DMS53 treated with DMSO at 0.1 percent for 48 hours (cell line): ENCODE data around the gene EPHB2.

Experiments
- DNase-seq: peaks from one replicate; lab custom pipeline; 2025; ENCODE audit not compliant: unreplicated experiment; lab: John Stamatoyannopoulos, UW

The EPHB2 gene

DNA sequence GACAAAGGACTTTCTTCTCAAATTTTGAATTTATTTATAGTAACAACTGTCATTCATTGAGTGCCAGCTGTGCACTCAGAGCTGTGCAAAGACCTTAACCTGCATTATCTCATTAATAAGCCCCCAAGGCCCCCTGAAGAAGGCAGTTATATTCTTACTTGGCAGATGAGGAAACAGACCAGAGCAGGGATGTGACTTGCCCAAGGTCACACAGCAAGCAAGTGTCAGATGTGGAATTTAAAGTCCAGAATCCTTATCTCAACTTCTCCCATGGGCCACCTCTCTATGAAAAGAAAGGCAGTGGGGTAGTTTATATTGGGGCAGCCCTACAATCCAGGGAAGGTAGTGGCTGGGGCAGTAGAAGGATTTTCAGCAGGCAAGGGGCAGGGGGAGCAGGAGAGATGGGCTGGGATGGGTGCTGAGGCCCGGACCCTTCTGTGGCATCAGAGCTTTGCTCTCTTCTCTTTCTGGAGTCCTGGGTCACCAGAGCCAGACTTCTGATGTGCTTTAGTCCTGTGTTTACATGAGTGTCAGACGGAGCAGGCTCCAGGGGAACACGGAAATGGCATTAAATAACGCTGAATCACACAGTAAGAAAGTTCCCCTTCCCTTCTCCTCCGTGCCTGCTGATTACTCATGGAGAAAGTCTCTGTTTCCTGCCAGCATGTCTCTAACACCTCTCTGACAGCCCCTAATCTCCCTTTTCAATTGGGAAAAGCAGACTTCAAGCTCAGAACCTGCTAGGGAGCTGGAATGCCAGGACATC, 39.5 kb downstream of the EPHB2 start:
- peak; percentile 96 for DNase-seq

DNA sequence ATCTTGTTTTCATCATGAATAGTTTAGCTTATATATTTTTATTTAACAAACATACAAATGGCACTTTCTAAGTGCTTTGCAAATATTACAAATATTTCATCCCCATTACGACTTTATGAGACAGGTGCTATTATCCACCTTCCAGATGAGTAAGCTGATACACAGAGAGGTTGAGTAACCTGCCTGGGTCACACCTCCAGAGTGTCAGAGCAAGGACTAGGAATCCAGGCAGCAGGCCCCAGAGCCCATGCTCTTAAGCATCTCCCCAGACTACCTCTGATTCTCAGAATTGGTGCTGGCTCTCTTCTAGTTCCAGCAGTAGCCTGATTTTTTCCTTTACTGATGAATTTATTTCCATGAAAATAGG, 40.0 kb downstream of the EPHB2 start:
- DNase-seq = peak; percentile 96

DNA sequence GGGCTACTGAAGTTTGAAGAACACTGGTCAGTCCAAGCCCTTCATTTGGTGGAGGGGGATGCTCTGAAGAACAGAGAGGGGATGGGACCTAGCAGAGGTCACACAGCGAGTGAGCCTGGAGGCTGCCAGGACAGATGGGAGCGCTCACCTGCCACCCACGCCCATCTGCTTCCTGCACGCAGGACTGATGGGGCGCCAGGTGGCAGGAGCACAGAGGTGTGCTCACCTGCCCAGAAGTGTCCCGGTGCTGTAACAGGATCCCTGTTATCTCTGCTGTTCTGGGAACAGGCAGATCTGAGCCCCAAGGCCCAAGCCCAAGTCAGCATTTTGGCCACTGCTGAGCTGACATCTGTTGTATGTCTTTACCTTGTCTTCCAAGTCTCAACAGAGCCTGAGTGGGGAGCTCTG, 40.5 kb downstream of the EPHB2 start:
- DNase-seq = peak; percentile 95

DNA sequence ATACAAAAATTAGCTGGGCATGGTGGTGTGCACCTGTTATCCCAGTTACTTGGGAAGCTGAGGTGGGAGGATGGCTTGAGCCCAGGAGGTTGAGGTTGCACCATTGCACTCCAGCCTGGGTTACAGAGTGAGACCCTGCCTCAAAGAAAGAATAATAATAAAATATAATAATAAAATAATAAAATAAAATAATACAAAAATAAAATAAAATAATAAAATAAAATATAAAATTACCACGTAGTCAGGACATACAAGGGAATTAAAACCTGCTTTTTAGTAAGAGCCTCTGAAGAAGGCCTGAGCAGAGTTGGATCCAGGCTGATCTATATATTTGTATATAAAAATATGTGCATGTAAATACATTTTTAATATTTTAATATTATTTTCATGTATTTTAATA, 41.7 kb downstream of the EPHB2 start:
- DNase-seq = no peak

DNA sequence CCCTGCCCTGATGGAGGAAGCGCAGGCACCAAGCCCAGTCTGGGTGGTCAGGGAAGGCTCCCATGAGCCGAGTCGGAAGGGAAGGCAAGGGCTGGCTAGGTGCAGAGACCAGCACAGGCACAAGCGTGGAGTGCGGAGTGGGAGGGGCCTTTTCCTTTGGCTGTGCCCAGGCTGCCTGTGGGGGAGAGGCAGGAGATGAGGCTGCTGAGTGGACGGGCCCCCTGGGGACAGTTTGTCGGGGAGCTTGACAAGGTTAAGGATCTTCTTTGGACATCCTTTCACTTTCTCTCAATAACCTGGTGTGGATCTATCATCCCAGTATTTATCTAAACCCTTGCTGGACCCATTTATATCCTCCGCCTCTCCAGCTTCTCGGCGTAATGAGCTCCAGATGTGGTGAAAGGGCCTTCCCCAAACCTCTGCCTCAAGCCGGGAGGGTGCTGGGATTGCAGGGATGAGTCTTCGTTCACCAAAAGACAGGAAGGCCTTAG, 42.9 kb downstream of the EPHB2 start:
- no peak for DNase-seq

DNA sequence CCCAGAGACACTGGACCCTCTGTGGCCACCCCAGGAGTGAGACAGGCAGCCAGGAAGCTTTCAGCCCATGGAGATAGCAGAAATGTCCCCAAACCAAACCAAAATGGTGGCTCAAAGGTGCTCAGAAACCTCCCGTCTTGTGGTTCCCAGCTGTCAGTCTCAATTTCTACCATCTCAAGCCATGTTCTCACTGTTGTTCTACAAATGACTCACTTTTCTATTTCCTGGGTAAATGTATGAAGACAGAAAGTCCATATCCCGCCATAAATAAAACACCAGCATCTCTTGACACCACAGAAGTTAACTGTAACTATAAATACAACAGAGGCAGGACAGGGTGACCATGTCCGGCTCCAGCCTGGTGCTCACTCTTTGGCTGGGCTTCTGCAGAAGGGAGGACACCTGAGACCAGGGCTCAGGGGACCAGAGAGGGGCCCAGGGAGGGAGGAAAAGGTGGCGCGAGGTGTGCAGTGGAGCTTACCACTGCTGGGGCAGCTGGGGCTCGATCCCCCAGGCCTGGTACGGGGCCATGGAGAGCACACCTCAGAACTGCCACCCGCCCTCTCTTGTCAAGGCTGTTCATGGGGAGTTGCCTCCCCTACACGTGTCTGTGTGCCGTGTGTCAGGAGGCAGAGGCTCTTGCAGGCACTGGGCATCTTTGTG, 43.6 kb downstream of the EPHB2 start:
- DNase-seq = no peak

DNA sequence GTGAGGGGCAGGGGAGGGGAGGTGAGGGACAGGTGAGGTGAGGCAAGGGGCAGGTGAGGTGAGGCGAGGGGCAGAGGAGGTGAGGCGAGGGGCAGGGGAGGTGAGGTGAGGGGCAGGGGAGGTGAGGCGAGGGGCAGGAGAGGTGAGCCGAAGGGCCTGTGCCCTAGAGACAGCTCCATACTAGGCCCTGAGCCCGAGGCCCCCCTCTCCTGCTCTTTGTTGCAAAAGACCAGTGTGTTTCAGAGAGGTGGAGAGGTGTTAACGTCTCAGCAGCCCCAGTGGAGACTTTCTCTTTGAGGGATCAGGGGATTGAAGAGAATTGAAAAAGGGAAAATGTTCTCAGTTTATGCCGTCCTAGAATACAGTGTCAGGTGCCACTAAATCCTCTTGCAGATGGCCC, 44.2 kb downstream of the EPHB2 start:
- no peak for DNase-seq

DNA sequence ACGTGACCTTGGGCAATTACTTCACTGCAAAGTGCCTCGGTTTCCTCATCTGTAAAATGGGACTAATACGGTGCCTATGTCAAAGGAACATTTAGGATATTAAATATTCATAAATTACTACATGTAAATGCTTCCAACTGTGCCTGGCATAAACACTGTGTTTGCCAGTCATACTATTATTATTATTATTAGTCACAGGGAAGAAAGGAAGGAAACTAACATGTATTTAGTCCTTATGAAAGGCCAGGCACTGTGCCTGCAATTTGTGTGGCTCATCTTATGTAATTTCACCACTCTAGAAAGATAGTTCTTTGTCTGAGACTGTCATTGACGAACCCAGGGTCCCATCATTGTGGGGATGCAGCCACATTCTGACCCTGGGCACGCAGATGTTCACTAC, 45.0 kb downstream of the EPHB2 start:
- no peak for DNase-seq

DNA sequence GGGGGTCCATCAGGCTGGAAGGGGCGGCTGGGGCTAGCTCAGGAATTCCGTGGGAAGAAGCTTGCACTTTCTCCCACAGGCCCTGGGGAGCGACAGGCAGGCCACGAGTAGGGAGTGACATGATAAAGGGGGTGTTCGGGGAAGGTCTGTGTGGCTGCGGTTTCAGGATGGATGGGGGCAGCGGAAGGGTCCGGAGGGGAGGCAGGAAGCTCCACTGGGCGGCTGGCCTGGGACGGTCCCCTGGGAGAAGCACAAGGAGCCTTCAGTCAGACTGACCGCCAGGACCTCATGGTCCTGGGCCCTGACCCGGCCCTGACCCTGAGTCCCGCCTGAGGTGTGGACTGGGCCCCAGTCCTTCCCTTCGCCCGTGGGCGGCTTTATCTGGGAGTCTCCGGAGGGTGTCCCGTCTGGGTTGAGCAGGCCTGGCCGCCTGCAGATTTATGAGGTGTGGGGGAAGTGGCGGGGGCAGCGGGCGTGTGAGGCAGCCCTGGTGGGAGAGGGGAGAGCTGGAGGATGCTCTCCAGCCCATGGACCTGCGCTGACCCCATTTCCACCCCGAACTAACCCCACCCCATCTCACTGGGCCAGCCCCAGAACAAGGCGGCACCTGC, 45.6 kb downstream of the EPHB2 start:
- no peak for DNase-seq

DNA sequence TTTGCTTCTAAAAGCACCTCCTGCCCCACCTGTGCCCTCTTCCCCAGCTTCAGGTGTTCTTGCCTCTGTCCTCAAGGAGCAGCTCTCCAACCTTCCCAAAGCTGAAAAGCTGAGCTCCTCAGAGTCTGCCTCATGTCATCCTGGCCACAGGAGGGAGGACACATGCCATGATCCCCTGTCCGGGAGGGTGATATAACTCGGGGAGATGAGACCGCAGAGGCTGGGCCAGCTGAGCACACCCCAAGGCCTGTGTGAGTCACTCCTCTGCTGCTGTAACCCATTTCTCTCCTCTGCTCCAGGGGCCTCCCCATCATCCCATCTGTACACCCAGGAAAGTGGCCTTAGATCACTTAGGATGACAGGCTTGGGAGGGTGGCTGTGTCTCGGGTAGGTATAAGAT, 49.8 kb downstream of the EPHB2 start:
- no peak for DNase-seq

DNA sequence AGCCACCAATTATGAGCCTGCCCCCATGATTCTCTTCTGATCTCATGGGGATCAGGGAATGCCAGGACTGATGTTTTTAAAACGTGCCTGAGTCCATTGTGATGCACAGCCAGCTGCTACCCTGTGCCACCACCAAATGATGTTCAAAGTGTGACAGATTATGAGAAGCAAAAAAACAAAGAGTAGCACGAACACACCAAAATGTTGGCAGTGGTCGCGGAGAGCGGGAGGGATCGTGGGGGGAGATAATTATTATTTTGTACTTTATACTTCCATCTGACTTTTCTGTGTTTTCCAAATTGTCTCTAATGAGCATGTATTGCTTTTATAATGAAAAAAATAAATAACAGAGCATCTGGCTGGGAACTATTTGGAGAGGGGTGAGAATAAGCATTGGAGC, 50.5 kb downstream of the EPHB2 start:
- no peak for DNase-seq

DNA sequence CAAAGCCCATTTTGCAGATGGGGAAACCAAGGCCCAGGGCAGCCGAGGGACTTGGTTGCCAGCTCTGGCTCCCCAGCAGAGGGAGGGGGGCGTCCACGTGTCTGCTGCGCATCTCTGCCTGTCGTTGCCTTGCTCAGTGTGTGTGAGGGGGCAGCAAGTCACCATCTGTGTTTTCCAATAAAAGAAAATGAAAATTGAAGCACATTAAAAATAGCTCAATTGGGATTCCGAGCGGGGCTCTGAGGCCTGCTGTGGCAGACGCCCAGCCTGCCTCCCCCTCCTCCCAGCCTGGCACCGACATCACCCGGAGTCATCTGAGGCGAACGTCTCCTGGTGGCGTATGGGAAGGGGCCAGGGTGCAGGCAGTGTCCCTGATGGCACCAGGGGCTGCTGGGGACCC, 51.2 kb downstream of the EPHB2 start:
- no peak for DNase-seq

DNA sequence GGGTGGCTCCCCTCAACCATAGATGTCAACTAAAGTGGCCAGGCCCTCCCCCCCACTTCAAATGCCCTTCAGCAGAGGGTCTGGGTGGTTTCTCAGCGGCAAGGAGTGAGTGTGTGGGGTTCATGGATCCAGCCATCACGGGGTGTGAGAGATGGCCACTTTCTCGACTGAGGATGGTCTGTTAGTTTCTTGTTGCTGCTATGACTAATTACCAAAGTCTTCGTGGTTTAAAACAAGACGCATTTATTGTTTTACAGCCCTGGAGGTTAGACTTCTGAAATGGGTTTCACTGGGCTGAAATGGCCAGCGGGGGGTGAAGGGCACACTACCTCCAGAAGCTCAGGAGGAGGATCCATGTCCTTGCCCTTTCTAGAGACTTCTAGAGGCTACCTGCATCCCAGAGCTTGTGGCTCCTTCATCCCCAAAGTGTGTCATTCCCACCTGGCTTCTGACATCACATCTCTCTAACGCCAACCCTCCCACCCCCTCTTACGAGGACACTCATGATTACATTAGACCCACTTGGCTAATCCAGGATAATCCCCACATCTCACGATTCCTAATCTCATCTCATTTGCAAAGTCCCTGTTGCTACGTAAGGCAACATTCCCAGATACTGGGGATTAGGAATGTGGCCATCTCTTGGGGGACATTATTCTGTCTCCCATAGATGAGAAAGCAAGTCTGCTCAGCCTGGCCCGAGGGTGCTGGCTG, 53.0 kb downstream of the EPHB2 start:
- DNase-seq = no peak

DNA sequence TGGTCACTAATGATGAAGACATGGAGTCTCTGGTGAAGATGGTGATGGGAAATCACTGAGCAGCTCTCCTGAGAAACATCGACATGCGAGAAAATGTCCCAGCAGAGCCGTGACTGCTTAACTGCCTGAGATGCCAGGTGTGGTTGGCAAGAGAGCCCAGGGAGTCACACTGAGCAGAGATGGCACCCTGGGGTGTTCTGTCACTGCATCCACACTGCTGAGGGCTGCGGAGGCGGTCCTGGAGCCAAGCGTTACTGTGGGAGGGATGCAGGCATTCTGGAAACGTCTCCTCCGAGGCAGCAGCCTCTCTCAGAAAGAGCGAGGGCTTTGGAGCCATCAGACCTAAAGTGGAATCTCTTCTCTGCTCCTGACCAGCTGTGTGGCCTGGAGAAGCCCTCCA, 57.2 kb downstream of the EPHB2 start:
- no peak for DNase-seq

DNA sequence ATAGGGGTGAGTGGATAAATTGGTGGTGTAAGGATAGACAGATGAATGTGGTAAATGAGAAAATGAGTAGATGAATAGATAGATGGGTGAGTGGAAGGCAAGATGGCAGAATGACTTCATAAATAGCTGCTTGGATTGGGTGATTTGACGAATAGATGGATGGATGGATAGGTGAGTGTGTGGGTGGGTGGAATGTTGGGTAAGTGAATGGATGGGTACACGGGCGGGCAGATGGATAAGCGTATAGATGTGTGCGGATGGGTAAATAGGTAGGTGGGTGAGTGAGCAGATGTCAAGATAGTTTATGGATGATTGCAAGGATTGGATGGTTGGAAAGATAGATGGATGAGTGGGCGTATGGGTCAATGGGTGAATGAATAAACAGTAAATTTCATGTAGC, 59.3 kb downstream of the EPHB2 start:
- no peak for DNase-seq

DNA sequence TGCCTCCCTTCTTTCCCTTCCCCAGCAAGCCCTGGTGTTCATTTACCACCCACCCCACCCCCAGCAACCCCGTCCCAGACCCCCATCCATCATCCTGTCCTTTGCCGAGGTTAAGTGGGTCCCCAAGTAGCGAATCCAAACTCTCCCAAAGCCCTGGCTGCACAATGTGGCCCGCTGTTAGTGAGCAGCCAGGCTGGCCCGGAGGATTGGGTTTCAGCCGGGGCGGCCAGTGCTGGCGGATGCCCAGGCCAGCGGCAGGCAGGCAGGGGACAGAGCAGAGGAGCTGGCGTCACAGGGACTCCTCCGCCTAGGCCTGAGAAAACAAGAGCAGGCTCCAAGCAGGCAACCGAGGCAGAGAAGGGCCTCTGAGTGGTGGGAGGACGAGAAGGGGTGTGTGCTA, 61.4 kb downstream of the EPHB2 start:
- DNase-seq = no peak

DNA sequence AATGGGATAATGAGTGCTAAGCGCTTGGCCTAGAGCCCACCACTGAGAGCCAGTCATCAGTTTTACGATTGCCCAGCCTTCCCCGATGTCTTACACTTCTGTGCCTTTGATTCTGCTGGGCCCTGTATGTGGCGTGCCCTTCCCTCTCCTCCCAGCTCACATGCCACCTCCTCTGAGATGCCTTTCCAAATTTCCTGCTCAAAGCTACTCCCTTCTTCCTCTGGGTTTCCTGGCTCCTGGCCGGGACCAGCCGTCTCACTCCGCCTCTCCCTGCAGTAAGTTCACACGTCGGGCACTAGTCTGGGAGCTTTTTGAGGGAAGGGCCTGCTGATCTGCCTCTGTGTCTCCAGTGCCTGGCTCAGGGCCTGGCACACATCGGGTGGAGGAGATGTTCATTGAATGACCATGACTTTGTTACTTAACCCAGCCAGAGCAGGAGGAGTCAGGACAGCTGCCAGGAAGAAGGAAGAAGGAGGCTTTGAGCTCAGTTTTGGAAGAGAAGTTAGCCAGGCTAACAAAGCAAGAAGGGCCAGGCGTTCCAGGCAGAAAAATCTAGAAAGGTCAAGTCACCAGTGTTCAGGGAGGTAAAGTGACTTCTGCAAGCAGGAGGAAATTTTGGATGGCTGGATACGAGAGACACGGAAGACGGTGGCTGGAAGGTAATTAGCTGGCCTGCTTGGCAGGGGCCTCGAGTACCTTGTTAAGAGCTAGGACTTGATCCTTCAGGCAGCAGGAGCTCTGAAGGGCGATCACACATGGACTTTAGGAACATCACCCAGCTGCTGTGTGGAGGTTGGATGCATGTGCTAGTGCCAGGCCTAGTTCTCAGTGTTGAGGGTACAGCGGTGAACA, 63.6 kb downstream of the EPHB2 start:
- no peak for DNase-seq

DNA sequence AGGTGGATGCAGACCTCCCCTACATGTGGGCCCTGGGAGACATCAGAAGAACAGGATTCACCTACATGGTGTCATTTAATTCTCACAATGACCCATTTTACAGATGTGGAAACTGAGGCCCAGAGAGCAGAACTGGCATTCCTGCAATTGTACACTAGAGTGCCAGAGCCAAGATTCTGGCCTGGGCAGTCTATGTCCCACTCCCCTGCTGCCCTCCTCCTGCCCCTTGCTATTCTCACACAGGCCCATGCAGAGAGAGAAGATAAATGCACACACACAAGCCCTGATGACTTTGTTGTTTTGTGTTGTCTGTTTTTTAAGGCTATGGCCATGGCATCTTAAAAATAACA, 64.2 kb downstream of the EPHB2 start:
- DNase-seq = no peak

DNA sequence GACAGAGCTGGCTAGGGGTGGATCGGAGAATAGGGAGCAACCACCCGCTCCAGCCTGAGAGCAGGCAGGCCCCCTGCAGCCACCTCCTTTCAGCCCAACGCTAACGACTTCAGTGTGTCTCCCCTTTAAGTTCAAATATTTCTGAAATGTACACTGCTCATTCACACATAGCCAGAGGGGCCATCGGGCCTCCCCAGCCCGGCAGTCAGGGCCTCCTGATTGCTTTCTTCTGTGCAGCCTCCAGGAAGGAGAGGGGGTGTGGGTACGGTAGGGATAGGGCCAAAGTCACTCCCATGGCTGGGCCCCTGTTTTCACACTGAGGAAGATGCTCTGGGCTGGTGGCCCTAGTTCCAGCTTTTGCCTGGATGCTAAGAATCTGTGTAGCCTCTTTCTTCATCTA, 64.8 kb downstream of the EPHB2 start:
- no peak for DNase-seq

DNA sequence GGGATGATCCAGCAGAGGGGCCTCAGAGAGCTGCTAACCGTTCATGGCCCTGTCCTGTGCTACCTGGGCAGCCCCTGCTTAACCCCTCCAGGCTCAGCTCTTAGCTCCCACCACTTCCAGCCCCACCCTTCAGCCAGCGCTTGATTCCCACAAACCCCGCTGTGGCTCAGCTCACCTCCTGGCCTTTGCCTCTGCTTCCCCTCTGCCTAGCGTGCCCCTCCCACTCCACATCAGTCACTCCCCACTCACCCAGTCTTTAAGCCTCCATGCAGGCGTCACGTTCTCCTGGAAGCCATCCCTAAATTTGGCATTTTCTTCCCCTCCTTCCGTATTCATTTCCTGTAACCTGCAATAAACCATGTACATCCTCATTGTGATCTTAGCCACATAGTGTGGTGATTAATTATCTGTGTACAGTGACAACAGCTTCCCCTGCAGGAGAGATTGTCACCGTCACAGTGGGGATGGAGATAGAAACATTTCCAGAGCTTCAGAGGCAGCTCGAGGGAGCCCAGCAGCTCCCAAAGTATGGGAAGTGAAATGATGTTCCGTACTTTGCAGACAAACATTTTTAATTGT, 65.5 kb downstream of the EPHB2 start:
- DNase-seq = no peak
